Panc1 (cell line): Measurements from ENCODE around the gene CBS.
"Not testable (repeated sequence)": the region's sequence is repeated elsewhere in the genome, so short reads cannot be mapped to it uniquely, and the experiment has no call there.

Experiments used
- CTCF ChIP-seq: fragments of 450-650 bp; IDR thresholded peaks from 2 replicates; pipeline ENCODE4 v1.5.1; 2017; ENCODE audit warnings: mild to moderate bottlenecking
- POLR2AphosphoS5 ChIP-seq: IDR thresholded peaks from 2 replicates; pipeline ENCODE4 v1.6.1; 2012; ENCODE audit warnings: mild to moderate bottlenecking, low read depth, low read length, moderate library complexity
- REST ChIP-seq, 2 experiments: IDR thresholded peaks; 2 replicates each; pipeline ENCODE4 v1.6.1; 2011 to 2012; ENCODE audit warnings: low read depth in 2 of 2, control low read depth in 1 of 2, low read length in 1 of 2, mild to moderate bottlenecking in 1 of 2, moderate library complexity in 1 of 2; ENCODE audit not compliant: insufficient read depth in 1 of 2
- TCF7L2 ChIP-seq: IDR thresholded peaks from 2 replicates; pipeline ENCODE4 v1.6.1; 2011; ENCODE audit warnings: mild to moderate bottlenecking, low read depth, low read length, inconsistent platforms

GRCh38 chr21:43037918-43038658, 37.5 kb downstream of the CBS start:
- not testable (repeated sequence) for TF ChIP-seq CTCF; TCF7L2; REST (IDR thresholded peaks at IDR 0.05; ENCODE audit: insufficient read depth in 1 of 2, low read depth in 2 of 2, low read length in 1 of 2); POLR2AphosphoS5
